HG03558 (cell line): ENCODE data around the gene SOX5.

Source experiments
- ATAC-seq: cut with Tn5 transposase; IDR thresholded peaks from one replicate; pipeline ENCODE4 v1.9.1; 2021; ENCODE audit warnings: moderate number of reproducible peaks; ENCODE audit not compliant: unreplicated experiment; ENCODE audit errors: extremely low read depth

Gene SOX5

DNA sequence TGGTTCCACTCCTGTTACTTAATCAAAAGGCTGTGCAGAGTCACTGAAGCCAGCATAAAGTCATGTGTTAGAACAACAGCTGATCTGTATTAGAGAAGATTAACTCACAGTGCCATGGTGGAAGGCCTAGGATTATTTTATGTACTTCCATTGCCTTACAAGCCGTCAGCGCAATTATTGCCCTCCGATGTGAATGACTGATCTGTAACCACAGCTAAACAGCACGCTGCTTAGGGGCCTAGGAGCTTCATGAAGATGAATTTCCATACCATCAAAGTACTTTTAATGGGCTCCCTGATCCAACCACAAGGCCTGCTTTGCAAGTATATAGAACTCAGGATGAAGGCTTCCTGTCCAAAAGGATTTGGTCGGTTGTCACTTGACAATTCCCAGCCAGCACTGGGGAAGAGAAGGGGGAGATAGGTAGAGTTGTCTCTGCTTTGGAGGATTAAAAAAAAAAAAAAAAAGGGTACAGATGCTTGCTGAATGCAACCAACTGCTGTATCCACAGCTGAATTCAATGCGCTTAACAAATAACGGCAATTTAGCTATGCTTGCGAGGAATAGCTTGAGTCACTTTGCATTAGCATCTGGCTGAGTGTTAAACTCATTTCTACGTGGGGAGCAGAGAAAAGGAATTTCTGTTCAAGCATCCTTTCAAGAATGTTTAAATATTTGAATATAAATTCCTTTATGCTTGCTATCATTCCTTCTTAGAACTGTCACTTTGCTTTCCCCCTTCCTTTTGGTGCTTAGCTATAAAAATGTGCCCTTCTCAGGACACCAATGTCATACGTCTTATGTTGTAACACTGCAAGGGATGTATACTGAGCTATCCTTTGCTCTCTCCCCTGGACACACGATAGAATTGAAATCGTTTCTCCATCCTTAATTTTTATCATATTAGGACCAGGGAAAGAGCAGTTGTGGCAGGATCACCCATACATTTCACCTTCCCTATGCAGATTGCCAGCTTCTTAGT lies 387.8 kb downstream of the SOX5 start:
- no peak for ATAC-seq

- ATAC-seq: peak; percentile 95
Measured at GRCh38 chr12:23560611-23561010, 388.9 kb downstream of the SOX5 start.

- no peak for ATAC-seq
Measured at GRCh38 chr12:23559268-23559753, 390.2 kb downstream of the SOX5 start.

- ATAC-seq: no peak
Measured at GRCh38 chr12:23556661-23557060, 392.8 kb downstream of the SOX5 start.

GRCh38 chr12:23555825-23556207 lies 393.7 kb downstream of the SOX5 start:
- no peak for ATAC-seq

DNA sequence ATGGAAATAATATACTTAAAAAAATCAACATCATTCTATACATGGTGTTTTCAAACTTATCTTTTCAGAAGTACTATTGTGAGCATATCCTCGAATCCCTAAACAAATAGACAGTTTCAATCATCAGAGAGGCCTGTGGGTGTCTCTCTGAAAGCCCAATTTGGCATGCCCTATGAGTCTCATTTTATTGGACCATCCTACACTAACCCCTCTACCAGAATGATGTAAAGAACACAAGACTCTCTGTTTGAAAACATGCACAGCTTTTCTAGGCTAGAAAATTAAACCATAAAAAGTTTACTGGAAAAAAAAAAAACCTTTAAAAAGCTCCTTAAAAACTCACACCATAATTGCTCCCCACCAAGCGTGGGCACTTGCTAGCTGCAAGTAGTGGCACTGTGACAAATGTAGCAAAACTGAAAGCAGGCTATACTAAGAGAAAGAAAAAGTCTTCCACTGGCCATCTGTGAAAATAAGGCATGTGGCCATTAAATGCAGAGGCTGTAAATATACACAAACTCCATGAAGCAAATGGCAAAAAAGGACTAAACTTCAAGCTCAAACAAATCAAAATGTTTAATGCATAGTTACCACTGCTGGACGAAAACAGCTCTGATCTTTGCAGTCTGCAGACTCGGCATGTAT lies 394.2 kb downstream of the SOX5 start:
- no peak for ATAC-seq

GRCh38 chr12:23552417-23552816 lies 397.1 kb downstream of the SOX5 start:
- no peak for ATAC-seq

- ATAC-seq: no peak
Measured at GRCh38 chr12:23550753-23551152, 398.7 kb downstream of the SOX5 start.

GRCh38 chr12:23548742-23549141 lies 400.7 kb downstream of the SOX5 start:
- no peak for ATAC-seq

GRCh38 chr12:23546756-23547155 lies 402.7 kb downstream of the SOX5 start:
- no peak for ATAC-seq

DNA sequence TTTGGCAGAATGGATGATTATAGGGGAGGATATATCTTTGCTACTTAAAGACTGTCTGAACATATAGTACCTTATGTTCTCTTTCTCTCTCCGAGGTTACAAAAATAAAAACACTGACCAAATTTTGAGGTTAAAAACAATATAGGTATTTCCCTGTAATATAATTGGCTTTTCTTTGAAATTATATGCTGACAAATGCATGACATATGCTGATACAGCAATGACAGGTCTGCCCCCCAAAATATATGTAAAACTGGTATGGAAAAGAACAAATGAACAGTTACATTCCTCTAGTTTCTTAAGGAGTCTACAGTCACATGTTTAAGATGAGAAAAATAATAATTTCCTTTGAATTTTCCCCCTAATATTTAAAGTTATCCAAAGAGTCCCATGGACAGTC lies 405.7 kb downstream of the SOX5 start:
- no peak for ATAC-seq

DNA sequence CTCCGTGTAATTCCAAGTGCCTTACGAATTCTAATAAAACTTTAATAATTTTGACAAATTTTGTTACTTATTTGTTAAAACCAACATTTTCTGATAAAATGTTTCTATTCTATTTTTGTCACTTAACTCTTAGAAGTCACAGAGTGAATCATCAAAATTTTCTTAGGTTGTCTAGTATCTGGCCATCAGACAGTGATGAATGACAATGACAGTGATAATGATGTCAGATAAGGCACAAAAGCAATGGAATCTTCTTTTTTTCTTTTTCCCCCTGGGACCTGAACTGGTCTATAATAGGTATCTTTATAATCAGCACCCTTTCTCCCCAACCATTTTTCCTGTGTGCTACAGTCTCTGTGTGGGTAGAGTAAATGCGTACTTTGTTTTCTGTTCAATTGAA lies 407.3 kb downstream of the SOX5 start:
- ATAC-seq: no peak

- no peak for ATAC-seq
Measured at GRCh38 chr12:23540572-23540971, 408.9 kb downstream of the SOX5 start.

- peak; percentile 75 for ATAC-seq
Measured at GRCh38 chr12:23536293-23536692, 413.2 kb downstream of the SOX5 start.

GRCh38 chr12:23535441-23535840 lies 414.0 kb downstream of the SOX5 start:
- ATAC-seq: no peak

GRCh38 chr12:23534196-23534595 lies 415.3 kb downstream of the SOX5 start:
- ATAC-seq: no peak

- no peak for ATAC-seq
Measured at GRCh38 chr12:23533699-23534098, 415.8 kb downstream of the SOX5 start.

- ATAC-seq: no peak
Measured at GRCh38 chr12:23533265-23533664, 416.2 kb downstream of the SOX5 start.

GRCh38 chr12:23528316-23528715 lies 421.2 kb downstream of the SOX5 start:
- no peak for ATAC-seq

DNA sequence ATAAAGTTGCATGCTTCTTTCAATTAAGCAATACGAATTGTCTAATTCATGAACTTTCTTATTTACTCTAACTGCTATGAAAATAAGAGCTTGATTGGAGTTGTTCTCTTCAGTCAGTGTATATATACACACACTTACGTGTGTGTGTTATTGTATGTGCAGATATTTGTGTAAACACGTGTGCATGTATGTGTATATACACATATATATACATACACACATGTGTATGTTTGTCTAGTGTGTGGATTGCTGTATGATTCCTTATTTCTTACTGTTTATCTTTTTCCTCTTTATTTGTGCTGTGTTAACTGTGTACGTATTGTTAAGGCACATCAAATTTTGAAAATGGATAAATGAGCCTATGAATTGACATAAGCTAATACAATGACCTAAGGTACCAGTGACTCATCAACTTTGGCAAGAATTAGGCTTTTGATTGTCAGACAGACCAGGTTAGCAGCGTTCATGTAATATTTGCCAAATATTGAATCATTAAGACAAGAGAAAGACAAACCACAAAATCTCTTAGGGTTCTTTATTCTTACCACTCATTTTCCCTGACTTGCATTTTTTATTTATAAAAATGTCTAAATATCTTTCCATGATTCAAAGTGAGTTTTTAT lies 423.9 kb downstream of the SOX5 start:
- no peak for ATAC-seq

GRCh38 chr12:23523339-23523738 lies 426.1 kb downstream of the SOX5 start:
- no peak for ATAC-seq
